HUDEP-2 (cell line): ENCODE data around the gene SPTB.
"Not testable (repeated sequence)": the region's sequence is repeated elsewhere in the genome, so short reads cannot be mapped to it uniquely, and the experiment has no call there.

Experiments used
- DNase-seq, 76 experiments: peaks; one replicate each; lab custom pipeline; 2025; ENCODE audit not compliant: unreplicated experiment in 76 of 76; lab: John Stamatoyannopoulos, UW

The SPTB gene

GRCh38 chr14:64879635-64880220, at the start of gene SPTB:
Gene SPTB (minus strand): TSS chr14:64879907. CDS start chr14:64823094, 56,813 bp downstream.
- peak in 75 of 76 experiments; percentile 13 to 95 (median 88) for DNase-seq

- no peak for DNase-seq
These were observed 49.3 kb upstream of the SPTB start for GRCh38 chr14:64929014-64929359.

- no peak for DNase-seq
These were observed 48.7 kb upstream of the SPTB start for GRCh38 chr14:64928239-64929013.

- DNase-seq: no peak
These were observed 47.3 kb upstream of the SPTB start for GRCh38 chr14:64927031-64927430.

GRCh38 chr14:64926398-64926995, 46.8 kb upstream of the SPTB start:
- no peak for DNase-seq

- DNase-seq: no peak
These were observed 43.3 kb upstream of the SPTB start for GRCh38 chr14:64923015-64923414.

- no peak for DNase-seq
These were observed 40.8 kb upstream of the SPTB start for GRCh38 chr14:64920465-64920864.

GRCh38 chr14:64919618-64920017, 39.9 kb upstream of the SPTB start:
- no peak for DNase-seq

- no peak for DNase-seq
These were observed 39.5 kb upstream of the SPTB start for GRCh38 chr14:64919215-64919614.

GRCh38 chr14:64918216-64918615, 38.5 kb upstream of the SPTB start:
- DNase-seq: no peak

GRCh38 chr14:64915797-64916196, 36.1 kb upstream of the SPTB start:
- peak in 1 of 76 experiments; percentile 13 for DNase-seq

- DNase-seq: no peak
These were observed 35.3 kb upstream of the SPTB start for GRCh38 chr14:64915029-64915424.

GRCh38 chr14:64914237-64915028, 34.7 kb upstream of the SPTB start, which contains the start of gene CHURC1:
Gene CHURC1 (plus strand): TSS chr14:64914455. CDS start chr14:64914496, 41 bp downstream.
- DNase-seq: peak in 75 of 76 experiments; percentile 63 to 99 (median 98)

GRCh38 chr14:64913477-64913876, 33.8 kb upstream of the SPTB start:
- DNase-seq: not testable (repeated sequence)

GRCh38 chr14:64912261-64912660, 32.6 kb upstream of the SPTB start:
- DNase-seq: peak in 13 of 76 experiments; percentile 1 to 35 (median 15)

- DNase-seq: peak in 10 of 76 experiments; percentile 1 to 13 (median 9)
These were observed 31.3 kb upstream of the SPTB start for GRCh38 chr14:64910847-64911495.

GRCh38 chr14:64906022-64906421, 26.3 kb upstream of the SPTB start:
- no peak for DNase-seq

GRCh38 chr14:64899958-64900357, 20.3 kb upstream of the SPTB start:
- DNase-seq: peak in 22 of 76 experiments; percentile 1 to 46 (median 24)

GRCh38 chr14:64891839-64892375, 12.2 kb upstream of the SPTB start:
- peak in 40 of 76 experiments; percentile 2 to 69 (median 46) for DNase-seq
